Liver (tissue), 9 donors: ENCODE results near the gene LRP11. TPM values are rescaled to one million over a fixed set of nuclear protein-coding genes. Genes with fewer than 3 reads are reported as not detected.
"Not testable (repeated sequence)": the region's sequence is repeated elsewhere in the genome, so short reads cannot be mapped to it uniquely, and the experiment has no call there.

Source experiments
- DNase-seq: peaks from one replicate; pipeline ENCODE4 v3.0.0-alpha.2; 2017; ENCODE audit warnings: low spot score
- H3K27ac ChIP-seq, 2 donors: one replicate each; pipeline ENCODE4 v1.7.0; 2013; ENCODE audit warnings: inconsistent platforms in 2 of 2, low read length in 2 of 2, control low read depth in 1 of 2, low read depth in 1 of 2, mild to moderate bottlenecking in 1 of 2
- H3K27me3 ChIP-seq, 4 donors: one replicate each; pipeline versions ENCODE4 v1.6.1 to v1.7.0; 2013; ENCODE audit warnings: low read length in 3 of 4, inconsistent platforms in 1 of 4, mild to moderate bottlenecking in 1 of 4, moderate library complexity in 1 of 4; ENCODE audit not compliant: control insufficient read depth in 4 of 4, insufficient read depth in 4 of 4
- H3K36me3 ChIP-seq, 4 donors: one replicate each; pipeline versions ENCODE4 v1.6.1 to v1.7.0; 2013; ENCODE audit warnings: low read length in 3 of 4, mild to moderate bottlenecking in 3 of 4, low read depth in 1 of 4, moderate library complexity in 1 of 4; ENCODE audit not compliant: control insufficient read depth in 4 of 4, insufficient read depth in 3 of 4
- H3K4me1 ChIP-seq, 4 donors: one replicate each; pipeline versions ENCODE4 v1.6.1 to v1.7.0; 2013; ENCODE audit warnings: low read length in 3 of 4, mild to moderate bottlenecking in 3 of 4, moderate library complexity in 1 of 4; ENCODE audit not compliant: control insufficient read depth in 4 of 4, insufficient read depth in 4 of 4
- H3K4me3 ChIP-seq, 3 donors: one replicate each; pipeline versions ENCODE4 v1.6.1 to v1.7.0; 2013; ENCODE audit warnings: low read length in 3 of 3, control low read depth in 1 of 3, low read depth in 1 of 3, mild to moderate bottlenecking in 1 of 3
- H3K9ac ChIP-seq, 2 donors: one replicate each; pipeline ENCODE4 v1.7.0; 2013; ENCODE audit warnings: low read length in 2 of 2, mild to moderate bottlenecking in 2 of 2, moderate library complexity in 2 of 2, control low read depth in 1 of 2, low read depth in 1 of 2
- H3K9me3 ChIP-seq, 4 donors: one replicate each; pipeline versions ENCODE4 v1.6.1 to v1.7.0; 2013; ENCODE audit warnings: low read length in 3 of 4; ENCODE audit not compliant: control insufficient read depth in 4 of 4
- EGR1 ChIP-seq, 2 donors: IDR thresholded peaks; 2 replicates each; pipeline ENCODE4 v1.6.1; 2016 to 2018; ENCODE audit warnings: antibody characterized with exemption in 2 of 2, low read depth in 2 of 2
- FOXA1 ChIP-seq: IDR thresholded peaks from 2 replicates; pipeline ENCODE4 v1.6.1; 2016; ENCODE audit warnings: antibody characterized with exemption
- FOXA2 ChIP-seq: IDR thresholded peaks from 2 replicates; pipeline ENCODE4 v1.6.1; 2016; ENCODE audit warnings: antibody characterized with exemption
- GABPA ChIP-seq, 2 donors: IDR thresholded peaks in 1 of 2; conservative IDR thresholded peaks in 1 of 2; 2 replicates each; pipeline ENCODE4 v1.6.1; 2016; ENCODE audit warnings: antibody characterized with exemption in 2 of 2, mild to moderate bottlenecking in 1 of 2, moderate library complexity in 1 of 2
- HNF4A ChIP-seq, 2 donors: conservative IDR thresholded peaks; 2 replicates each; pipeline ENCODE4 v1.6.1; 2016; ENCODE audit warnings: antibody characterized with exemption in 2 of 2, mild to moderate bottlenecking in 2 of 2
- HNF4G ChIP-seq: IDR thresholded peaks from 2 replicates; pipeline ENCODE4 v1.6.1; 2016; ENCODE audit warnings: antibody characterized with exemption
- JUND ChIP-seq, 2 donors: IDR thresholded peaks; 2 replicates each; pipeline ENCODE4 v1.6.1; 2016; ENCODE audit warnings: antibody characterized with exemption in 2 of 2
- NR2F2 ChIP-seq: IDR thresholded peaks from 2 replicates; pipeline ENCODE4 v1.6.1; 2016; ENCODE audit warnings: antibody characterized with exemption
- RAD21 ChIP-seq, 2 donors: IDR thresholded peaks; 2 replicates each; pipeline ENCODE4 v1.6.1; 2016; ENCODE audit warnings: antibody characterized with exemption in 2 of 2, mild to moderate bottlenecking in 2 of 2
- RXRA ChIP-seq, 2 donors: IDR thresholded peaks; 2 replicates each; pipeline ENCODE4 v1.6.1; 2017 to 2018; ENCODE audit warnings: antibody characterized with exemption in 2 of 2, mild to moderate bottlenecking in 1 of 2
- SP1 ChIP-seq: IDR thresholded peaks from 2 replicates; pipeline ENCODE4 v1.6.1; 2018; ENCODE audit warnings: antibody characterized with exemption, mild to moderate bottlenecking
- TAF1 ChIP-seq: conservative IDR thresholded peaks from 2 replicates; pipeline ENCODE4 v1.6.1; 2016; ENCODE audit warnings: antibody characterized with exemption, mild to moderate bottlenecking
- YY1 ChIP-seq: IDR thresholded peaks from 2 replicates; pipeline ENCODE4 v1.6.1; 2016; ENCODE audit warnings: antibody characterized with exemption, mild to moderate bottlenecking
- WGBS: extraction: QIAGEN DNeasy Blood & Tissue Kit; methylation state at CpG from one replicate; pipeline ENCODE4 v1.1.7; 2013; 5-methylcytosine and 5-hydroxymethylcytosine counted together
- polyA plus RNA-seq, 2 donors: library from polyadenylated mRNA; stranded (reverse) in 1 of 2; unstranded in 1 of 2; fragments of 200-250 nt in 1 of 2; fragments of >200 nt in 1 of 2; fragmentation: Nextera tagmentation in 1 of 2; extraction: Ambion mirVana in 1 of 2; gene quantifications; one replicate each; pipeline versions ENCODE4 v1.2.1 to v1.2.3, GENCODE V29; 2013 to 2015
- total RNA-seq, 2 donors: library from RNA; depleted of rRNA; stranded (reverse); fragments of >200 nt; gene quantifications; one replicate each; pipeline ENCODE4 v1.2.3, GENCODE V29; 2014
- TF ChIP-seq, protein P1 (sequence below): IDR thresholded peaks from 2 replicates; pipeline ENCODE4 v1.6.1; 2016; ENCODE audit warnings: antibody characterized with exemption
- TF ChIP-seq, protein P2 (sequence below): fragments of 150-350 bp; IDR thresholded peaks from 2 replicates; pipeline ENCODE4 v1.5.1; 2017; ENCODE audit warnings: improper control_type of control experiment, low read depth, low read length; ENCODE audit not compliant: missing input control
- TF ChIP-seq, protein P3 (sequence below): IDR thresholded peaks from 2 replicates; pipeline ENCODE4 v1.6.1; 2016; ENCODE audit warnings: antibody characterized with exemption, mild to moderate bottlenecking
- TF ChIP-seq, protein P4 (sequence below): IDR thresholded peaks from 2 replicates; pipeline ENCODE4 v1.6.1; 2016; ENCODE audit warnings: antibody characterized with exemption
- TF ChIP-seq, protein P5 (sequence below): IDR thresholded peaks from 2 replicates; pipeline ENCODE4 v1.6.1; 2016; ENCODE audit warnings: antibody characterized with exemption
- donor health status: healthy.
- donor health status: healthy.
- donor health status: healthy.
- donor health status: healthy.
- donor health status: healthy.

LRP11 gene
- total and polyA plus RNA-seq, 4 donors = 3.4 to 13.3 (median 6.0) TPM

DNA sequence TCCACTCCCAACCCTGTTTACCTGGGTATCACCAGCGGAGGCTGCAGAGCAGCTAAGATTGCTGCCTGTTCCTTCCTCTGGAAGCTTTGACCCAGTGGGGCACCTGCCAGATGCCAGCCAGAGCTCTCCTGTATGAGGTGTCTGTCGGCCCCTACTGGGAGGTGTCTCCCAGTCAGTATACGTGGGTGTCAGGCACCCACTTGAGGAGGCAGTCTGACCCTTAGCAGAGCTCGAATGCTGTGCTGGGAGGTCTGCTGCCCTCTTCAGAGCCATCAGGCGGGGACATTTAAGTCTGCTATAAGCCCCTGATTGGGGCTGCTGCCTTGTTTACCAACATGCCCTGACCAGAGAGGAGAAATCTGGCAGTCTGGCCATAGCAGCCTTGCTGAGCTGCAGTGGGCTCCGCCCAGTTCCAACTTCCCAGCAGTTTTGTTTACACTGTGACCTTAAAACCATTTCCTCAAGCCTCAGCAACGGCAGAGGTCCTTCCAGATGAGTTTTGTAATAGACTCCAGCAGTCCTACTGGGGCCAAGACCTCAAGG lies 31.0 kb upstream of the LRP11 start:
- TF ChIP-seq SP1 (peak; percentile 8), NR2F2 (peak; percentile 38), FOXA2 (no peak), EGR1 (IDR thresholded peaks at IDR 0.05; ENCODE audit: low read depth in 2 of 2) (no peak), HNF4A (conservative IDR thresholded peaks at IDR 0.05) (no peak), GABPA (IDR thresholded peaks at IDR 0.05 in 1 of 2, conservative IDR thresholded peaks at IDR 0.05 in 1 of 2) (no peak), TAF1 (no peak), YY1 (no peak)
- TF ChIP-seq, protein P1, sequence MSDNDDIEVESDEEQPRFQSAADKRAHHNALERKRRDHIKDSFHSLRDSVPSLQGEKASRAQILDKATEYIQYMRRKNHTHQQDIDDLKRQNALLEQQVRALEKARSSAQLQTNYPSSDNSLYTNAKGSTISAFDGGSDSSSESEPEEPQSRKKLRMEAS = no peak
- TF ChIP-seq, protein P2, sequence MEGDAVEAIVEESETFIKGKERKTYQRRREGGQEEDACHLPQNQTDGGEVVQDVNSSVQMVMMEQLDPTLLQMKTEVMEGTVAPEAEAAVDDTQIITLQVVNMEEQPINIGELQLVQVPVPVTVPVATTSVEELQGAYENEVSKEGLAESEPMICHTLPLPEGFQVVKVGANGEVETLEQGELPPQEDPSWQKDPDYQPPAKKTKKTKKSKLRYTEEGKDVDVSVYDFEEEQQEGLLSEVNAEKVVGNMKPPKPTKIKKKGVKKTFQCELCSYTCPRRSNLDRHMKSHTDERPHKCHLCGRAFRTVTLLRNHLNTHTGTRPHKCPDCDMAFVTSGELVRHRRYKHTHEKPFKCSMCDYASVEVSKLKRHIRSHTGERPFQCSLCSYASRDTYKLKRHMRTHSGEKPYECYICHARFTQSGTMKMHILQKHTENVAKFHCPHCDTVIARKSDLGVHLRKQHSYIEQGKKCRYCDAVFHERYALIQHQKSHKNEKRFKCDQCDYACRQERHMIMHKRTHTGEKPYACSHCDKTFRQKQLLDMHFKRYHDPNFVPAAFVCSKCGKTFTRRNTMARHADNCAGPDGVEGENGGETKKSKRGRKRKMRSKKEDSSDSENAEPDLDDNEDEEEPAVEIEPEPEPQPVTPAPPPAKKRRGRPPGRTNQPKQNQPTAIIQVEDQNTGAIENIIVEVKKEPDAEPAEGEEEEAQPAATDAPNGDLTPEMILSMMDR = no peak
- 66% methylated on average over 7 of the region's 7 CpGs for WGBS
- H3K27ac ChIP-seq = no peak overlapping the region
- H3K4me3 ChIP-seq = no peak overlapping the region
- no peaks in the 10 kb centered on the region for H3K9me3 ChIP-seq
- no peaks in the 10 kb centered on the region for H3K27me3 ChIP-seq
- H3K36me3 ChIP-seq = no peaks in the 10 kb centered on the region
- H3K4me1 ChIP-seq = peaks cover 3 to 11% (median 7%) of the 10 kb centered on the region in 4 donors
- DNase-seq = no peak
- no peak overlapping the region for H3K9ac ChIP-seq

DNA sequence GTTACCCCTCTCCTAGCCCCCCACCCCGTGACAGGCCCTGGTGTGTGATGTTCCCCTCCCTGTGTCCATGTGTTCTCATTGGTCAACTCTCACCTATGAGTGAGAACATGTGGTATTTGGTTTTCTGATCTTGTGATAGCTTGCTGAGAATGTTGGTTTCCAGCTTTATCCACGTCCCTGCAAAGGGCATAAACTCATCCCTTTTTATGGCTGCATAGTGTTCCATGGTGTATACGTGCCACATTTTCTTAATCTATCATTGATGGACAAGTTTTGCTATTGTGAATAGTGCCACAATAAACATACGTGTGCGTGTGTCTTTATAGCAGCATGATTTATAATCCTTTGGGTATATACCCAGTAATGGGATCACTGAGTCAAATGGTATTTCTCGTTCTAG lies 27.7 kb upstream of the LRP11 start:
- H3K9ac ChIP-seq, H3K9me3 ChIP-seq, H3K4me3 ChIP-seq, DNase-seq, H3K27ac ChIP-seq, H3K36me3 ChIP-seq, H3K4me1 ChIP-seq, H3K27me3 ChIP-seq: not testable (repeated sequence)
- WGBS = 77% methylated on average over 6 of the region's 6 CpGs

DNA sequence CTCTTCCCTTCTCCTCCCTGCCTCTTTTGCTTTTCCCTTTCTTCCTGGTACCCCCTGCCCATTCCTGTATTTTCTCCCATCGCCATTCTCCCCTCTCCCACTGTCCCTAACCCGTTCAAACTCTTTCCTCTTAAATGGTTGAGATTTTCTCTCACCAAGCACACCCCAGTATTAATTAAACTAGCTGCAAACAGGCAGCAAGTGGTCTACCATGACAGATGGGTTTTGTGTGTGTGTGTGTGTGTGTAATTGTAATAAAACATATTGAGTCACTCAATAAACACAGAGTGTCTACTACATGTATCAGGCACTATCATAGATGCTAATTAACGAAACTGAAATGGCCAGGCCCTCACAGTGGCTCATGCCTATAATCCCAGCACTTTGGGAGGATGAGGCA lies 27.1 kb upstream of the LRP11 start:
- Histone ChIP-seq H3K4me3 (no peak overlapping the region), H3K27me3 (no peaks in the 10 kb centered on the region), H3K27ac (no peak overlapping the region), H3K36me3 (no peaks in the 10 kb centered on the region), H3K9ac (no peak overlapping the region), H3K9me3 (no peaks in the 10 kb centered on the region), H3K4me1 (peaks cover 0 to 2% (median under 1%) of the 10 kb centered on the region in 4 donors)
- 90% methylated on average over 3 of the region's 3 CpGs for WGBS
- no peak for DNase-seq
- TF ChIP-seq RAD21 (IDR thresholded peaks at IDR 0.05) (no peak), HNF4G (no peak), FOXA2 (no peak), FOXA1 (no peak), EGR1 (IDR thresholded peaks at IDR 0.05; ENCODE audit: low read depth in 2 of 2) (no peak), NR2F2 (no peak), JUND (IDR thresholded peaks at IDR 0.05) (no peak), SP1 (no peak), TAF1 (no peak), RXRA (IDR thresholded peaks at IDR 0.05) (no peak), YY1 (no peak), GABPA (IDR thresholded peaks at IDR 0.05 in 1 of 2, conservative IDR thresholded peaks at IDR 0.05 in 1 of 2) (no peak)
- TF ChIP-seq, protein P3, sequence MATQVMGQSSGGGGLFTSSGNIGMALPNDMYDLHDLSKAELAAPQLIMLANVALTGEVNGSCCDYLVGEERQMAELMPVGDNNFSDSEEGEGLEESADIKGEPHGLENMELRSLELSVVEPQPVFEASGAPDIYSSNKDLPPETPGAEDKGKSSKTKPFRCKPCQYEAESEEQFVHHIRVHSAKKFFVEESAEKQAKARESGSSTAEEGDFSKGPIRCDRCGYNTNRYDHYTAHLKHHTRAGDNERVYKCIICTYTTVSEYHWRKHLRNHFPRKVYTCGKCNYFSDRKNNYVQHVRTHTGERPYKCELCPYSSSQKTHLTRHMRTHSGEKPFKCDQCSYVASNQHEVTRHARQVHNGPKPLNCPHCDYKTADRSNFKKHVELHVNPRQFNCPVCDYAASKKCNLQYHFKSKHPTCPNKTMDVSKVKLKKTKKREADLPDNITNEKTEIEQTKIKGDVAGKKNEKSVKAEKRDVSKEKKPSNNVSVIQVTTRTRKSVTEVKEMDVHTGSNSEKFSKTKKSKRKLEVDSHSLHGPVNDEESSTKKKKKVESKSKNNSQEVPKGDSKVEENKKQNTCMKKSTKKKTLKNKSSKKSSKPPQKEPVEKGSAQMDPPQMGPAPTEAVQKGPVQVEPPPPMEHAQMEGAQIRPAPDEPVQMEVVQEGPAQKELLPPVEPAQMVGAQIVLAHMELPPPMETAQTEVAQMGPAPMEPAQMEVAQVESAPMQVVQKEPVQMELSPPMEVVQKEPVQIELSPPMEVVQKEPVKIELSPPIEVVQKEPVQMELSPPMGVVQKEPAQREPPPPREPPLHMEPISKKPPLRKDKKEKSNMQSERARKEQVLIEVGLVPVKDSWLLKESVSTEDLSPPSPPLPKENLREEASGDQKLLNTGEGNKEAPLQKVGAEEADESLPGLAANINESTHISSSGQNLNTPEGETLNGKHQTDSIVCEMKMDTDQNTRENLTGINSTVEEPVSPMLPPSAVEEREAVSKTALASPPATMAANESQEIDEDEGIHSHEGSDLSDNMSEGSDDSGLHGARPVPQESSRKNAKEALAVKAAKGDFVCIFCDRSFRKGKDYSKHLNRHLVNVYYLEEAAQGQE = no peak
- TF ChIP-seq, protein P4, sequence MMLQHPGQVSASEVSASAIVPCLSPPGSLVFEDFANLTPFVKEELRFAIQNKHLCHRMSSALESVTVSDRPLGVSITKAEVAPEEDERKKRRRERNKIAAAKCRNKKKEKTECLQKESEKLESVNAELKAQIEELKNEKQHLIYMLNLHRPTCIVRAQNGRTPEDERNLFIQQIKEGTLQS = no peak
- TF ChIP-seq, protein P5, sequence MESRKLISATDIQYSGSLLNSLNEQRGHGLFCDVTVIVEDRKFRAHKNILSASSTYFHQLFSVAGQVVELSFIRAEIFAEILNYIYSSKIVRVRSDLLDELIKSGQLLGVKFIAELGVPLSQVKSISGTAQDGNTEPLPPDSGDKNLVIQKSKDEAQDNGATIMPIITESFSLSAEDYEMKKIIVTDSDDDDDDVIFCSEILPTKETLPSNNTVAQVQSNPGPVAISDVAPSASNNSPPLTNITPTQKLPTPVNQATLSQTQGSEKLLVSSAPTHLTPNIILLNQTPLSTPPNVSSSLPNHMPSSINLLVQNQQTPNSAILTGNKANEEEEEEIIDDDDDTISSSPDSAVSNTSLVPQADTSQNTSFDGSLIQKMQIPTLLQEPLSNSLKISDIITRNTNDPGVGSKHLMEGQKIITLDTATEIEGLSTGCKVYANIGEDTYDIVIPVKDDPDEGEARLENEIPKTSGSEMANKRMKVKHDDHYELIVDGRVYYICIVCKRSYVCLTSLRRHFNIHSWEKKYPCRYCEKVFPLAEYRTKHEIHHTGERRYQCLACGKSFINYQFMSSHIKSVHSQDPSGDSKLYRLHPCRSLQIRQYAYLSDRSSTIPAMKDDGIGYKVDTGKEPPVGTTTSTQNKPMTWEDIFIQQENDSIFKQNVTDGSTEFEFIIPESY = no peak
- TF ChIP-seq, protein P2 = no peak
